GM21360 (cell line): ENCODE data around the gene RHPN2.

Experiments used
- ATAC-seq: cut with Tn5 transposase; IDR thresholded peaks from one replicate; pipeline ENCODE4 v1.9.1; 2021; ENCODE audit warnings: mild to moderate bottlenecking, moderate library complexity; ENCODE audit not compliant: unreplicated experiment

RHPN2 gene

GRCh38 chr19:33064792-33065550, at the start of gene RHPN2:
Gene RHPN2 (minus strand): TSS chr19:33064888. CDS start chr19:33064852, 36 bp downstream.
- ATAC-seq, result peak; percentile 78

GRCh38 chr19:33114312-33114711, 49.6 kb upstream of the RHPN2 start:
- ATAC-seq, result no peak

GRCh38 chr19:33111587-33111986, 46.9 kb upstream of the RHPN2 start:
- no peak for ATAC-seq

- no peak for ATAC-seq
Observed at GRCh38 chr19:33110137-33110910, 45.6 kb upstream of the RHPN2 start.

GRCh38 chr19:33108161-33108560, 43.5 kb upstream of the RHPN2 start:
- no peak for ATAC-seq

GRCh38 chr19:33102893-33103292, 38.2 kb upstream of the RHPN2 start:
- no peak for ATAC-seq

GRCh38 chr19:33100894-33101644, 36.4 kb upstream of the RHPN2 start:
- no peak for ATAC-seq

- ATAC-seq, result no peak
Observed at GRCh38 chr19:33098055-33098534, 33.4 kb upstream of the RHPN2 start.

- no peak for ATAC-seq
Observed at GRCh38 chr19:33096005-33096404, 31.3 kb upstream of the RHPN2 start.

- no peak for ATAC-seq
Observed at GRCh38 chr19:33094436-33095067, 29.9 kb upstream of the RHPN2 start.

- ATAC-seq, result no peak
Observed at GRCh38 chr19:33093420-33094210, 28.9 kb upstream of the RHPN2 start.

- no peak for ATAC-seq
Observed at GRCh38 chr19:33090179-33090578, 25.5 kb upstream of the RHPN2 start.

GRCh38 chr19:33089010-33089409, 24.3 kb upstream of the RHPN2 start:
- no peak for ATAC-seq

- no peak for ATAC-seq
Observed at GRCh38 chr19:33086955-33087354, 22.3 kb upstream of the RHPN2 start.

- ATAC-seq, result no peak
Observed at GRCh38 chr19:33085570-33086128, 21.0 kb upstream of the RHPN2 start.

- peak; percentile 73 for ATAC-seq
Observed at GRCh38 chr19:33080761-33081681, 16.3 kb upstream of the RHPN2 start, which contains the start of gene GPATCH1. Gene GPATCH1 (plus strand): TSS chr19:33081181. CDS start chr19:33081194, 13 bp downstream.

GRCh38 chr19:33075519-33075918, 10.8 kb upstream of the RHPN2 start:
- no peak for ATAC-seq

GRCh38 chr19:33071887-33072286, 7.2 kb upstream of the RHPN2 start:
- ATAC-seq, result no peak

GRCh38 chr19:33067121-33067520, 2.4 kb upstream of the RHPN2 start:
- no peak for ATAC-seq
